CD4-positive, alpha-beta T cell treated with Interleukin-15 for 1 hour (primary cell): ENCODE data around the gene SNU13.
"Not testable (repeated sequence)": the region's sequence is repeated elsewhere in the genome, so short reads cannot be mapped to it uniquely, and the experiment has no call there.

ENCODE experiments used
- DNase-seq: peaks from one replicate; pipeline ENCODE4 v3.0.0-alpha.2; 2020

SNU13 gene

GRCh38 chr22:41676134-41676533, 12.5 kb downstream of the SNU13 start:
- no peak for DNase-seq

- no peak for DNase-seq
These were observed 13.8 kb downstream of the SNU13 start for GRCh38 chr22:41674846-41675340.

- no peak for DNase-seq
These were observed 15.7 kb downstream of the SNU13 start for GRCh38 chr22:41672780-41673509.

- not testable (repeated sequence) for DNase-seq
These were observed 16.6 kb downstream of the SNU13 start for GRCh38 chr22:41672096-41672495.

GRCh38 chr22:41668971-41669911, 19.4 kb downstream of the SNU13 start:
- DNase-seq = no peak

- no peak for DNase-seq
These were observed 23.7 kb downstream of the SNU13 start for GRCh38 chr22:41664951-41665350.

GRCh38 chr22:41664490-41664889, 24.2 kb downstream of the SNU13 start:
- no peak for DNase-seq

GRCh38 chr22:41663594-41663993, 25.1 kb downstream of the SNU13 start:
- not testable (repeated sequence) for DNase-seq

- no peak for DNase-seq
These were observed 27.0 kb downstream of the SNU13 start for GRCh38 chr22:41661713-41662112.

- no peak for DNase-seq
These were observed 27.6 kb downstream of the SNU13 start for GRCh38 chr22:41661088-41661487.

- no peak for DNase-seq
These were observed 28.3 kb downstream of the SNU13 start for GRCh38 chr22:41660416-41660815.

GRCh38 chr22:41659941-41660340, 28.7 kb downstream of the SNU13 start:
- DNase-seq = no peak

GRCh38 chr22:41658869-41659268, 29.8 kb downstream of the SNU13 start:
- no peak for DNase-seq

GRCh38 chr22:41657709-41658108, 31.0 kb downstream of the SNU13 start:
- no peak for DNase-seq

GRCh38 chr22:41656556-41656955, 32.1 kb downstream of the SNU13 start:
- DNase-seq = no peak

GRCh38 chr22:41654322-41654721, 34.3 kb downstream of the SNU13 start:
- no peak for DNase-seq

GRCh38 chr22:41650821-41651220, 37.8 kb downstream of the SNU13 start:
- DNase-seq = no peak

- DNase-seq = no peak
These were observed 38.4 kb downstream of the SNU13 start for GRCh38 chr22:41650229-41650628.

GRCh38 chr22:41648432-41648831, 40.2 kb downstream of the SNU13 start:
- DNase-seq = no peak

GRCh38 chr22:41647771-41648170, 40.9 kb downstream of the SNU13 start:
- DNase-seq = no peak

GRCh38 chr22:41642331-41643110, 46.1 kb downstream of the SNU13 start:
- DNase-seq = no peak

- DNase-seq = no peak
These were observed 46.8 kb downstream of the SNU13 start for GRCh38 chr22:41641854-41642253.

GRCh38 chr22:41638748-41639147, 49.9 kb downstream of the SNU13 start:
- no peak for DNase-seq
